ENCODE data around the gene MBNL2. TPM values are rescaled to one million over a fixed set of nuclear protein-coding genes. Genes with fewer than 3 reads are reported as not detected.
"Not testable (repeated sequence)": the region's sequence is repeated elsewhere in the genome, so short reads cannot be mapped to it uniquely, and the experiment has no call there.

Gene MBNL2, protein sequence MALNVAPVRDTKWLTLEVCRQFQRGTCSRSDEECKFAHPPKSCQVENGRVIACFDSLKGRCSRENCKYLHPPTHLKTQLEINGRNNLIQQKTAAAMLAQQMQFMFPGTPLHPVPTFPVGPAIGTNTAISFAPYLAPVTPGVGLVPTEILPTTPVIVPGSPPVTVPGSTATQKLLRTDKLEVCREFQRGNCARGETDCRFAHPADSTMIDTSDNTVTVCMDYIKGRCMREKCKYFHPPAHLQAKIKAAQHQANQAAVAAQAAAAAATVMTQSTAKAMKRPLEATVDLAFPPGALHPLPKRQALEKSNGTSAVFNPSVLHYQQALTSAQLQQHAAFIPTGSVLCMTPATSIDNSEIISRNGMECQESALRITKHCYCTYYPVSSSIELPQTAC
- total RNA-seq (2014; rRNA removed; shearing (Covaris generic)): 30.4 and 33.2 TPM in 2 replicates

DNA sequence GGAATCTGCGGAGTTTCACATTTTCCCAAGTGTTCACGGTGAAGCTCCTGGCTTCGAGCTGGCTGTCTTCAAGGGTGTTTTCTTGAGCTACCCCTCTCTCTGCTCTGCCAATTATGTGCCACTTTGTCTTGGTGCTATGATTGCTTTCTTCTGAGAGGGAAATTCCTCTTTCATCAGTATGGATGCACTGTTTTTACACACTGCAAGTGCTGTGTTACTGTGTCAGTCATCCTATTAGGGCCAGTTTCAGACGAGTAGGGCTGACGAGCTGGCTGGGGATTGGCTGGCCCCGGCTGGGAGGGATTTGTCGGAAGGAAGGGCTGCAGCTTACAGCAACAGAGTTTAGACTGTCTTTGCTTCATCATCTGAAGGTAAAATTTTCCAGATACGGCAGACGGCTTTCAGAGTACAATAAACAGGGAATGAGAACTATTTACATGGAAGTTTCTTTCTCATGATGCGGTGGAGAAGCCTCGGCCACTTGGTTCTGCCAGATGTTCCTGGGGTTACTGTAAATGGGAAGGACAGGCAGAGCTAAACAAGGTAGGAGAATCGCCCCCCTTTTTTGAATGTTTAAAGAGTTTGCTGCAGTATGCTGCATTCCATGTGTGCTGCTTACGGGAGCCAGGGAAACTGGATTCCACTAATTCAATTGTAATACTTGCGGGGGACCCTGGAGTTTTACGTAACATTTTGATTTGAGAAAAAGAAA is at the start of gene MBNL2:
Gene MBNL2 (plus strand): TSS at position 345 of the 712 bp plus-strand sequence. CDS start 53,903 bp downstream, outside the sequence.
- peak; percentile 92 for DNase-seq (ENCODE audit: low read depth)

DNA sequence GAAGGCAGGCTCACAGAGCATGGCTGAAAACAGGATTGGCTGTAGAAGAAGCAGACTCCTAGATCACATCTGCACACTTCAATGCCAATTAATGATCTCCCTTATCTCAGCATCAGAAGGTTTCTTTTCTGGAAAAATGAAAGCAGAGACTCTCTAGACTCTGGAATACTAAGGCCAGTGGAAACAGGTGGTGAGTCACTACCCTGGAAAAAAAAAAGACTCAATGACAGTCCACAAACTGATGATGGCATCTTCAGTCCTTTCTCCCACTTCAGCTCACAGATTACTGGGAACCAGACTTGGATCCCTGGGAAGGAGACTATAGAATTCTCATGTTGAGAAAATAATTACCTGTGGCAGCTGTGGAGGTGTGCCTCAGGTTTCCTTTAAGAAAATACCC is 47.5 kb upstream of the MBNL2 start:
- DNase-seq (ENCODE audit: low read depth): no peak

DNA sequence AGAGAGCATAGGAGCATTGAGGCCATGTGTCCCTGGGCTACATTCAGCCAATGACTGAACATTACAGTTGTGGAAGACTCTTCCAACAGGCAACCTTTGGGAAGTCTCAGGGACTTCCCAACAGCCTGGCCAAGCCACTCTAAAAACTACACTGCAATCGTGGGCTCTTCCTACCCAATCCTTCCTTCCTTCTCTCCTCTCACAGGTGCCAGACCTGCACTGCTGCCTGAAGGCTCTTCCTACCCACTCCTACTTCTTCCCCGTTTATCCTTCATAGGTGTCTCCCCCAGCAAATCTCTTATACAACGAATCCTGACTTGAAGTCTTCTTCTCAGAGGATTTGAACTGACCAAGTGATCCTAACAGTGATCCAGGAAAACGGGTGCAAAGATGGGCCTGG is 47.1 kb upstream of the MBNL2 start:
- DNase-seq (ENCODE audit: low read depth): no peak

DNA sequence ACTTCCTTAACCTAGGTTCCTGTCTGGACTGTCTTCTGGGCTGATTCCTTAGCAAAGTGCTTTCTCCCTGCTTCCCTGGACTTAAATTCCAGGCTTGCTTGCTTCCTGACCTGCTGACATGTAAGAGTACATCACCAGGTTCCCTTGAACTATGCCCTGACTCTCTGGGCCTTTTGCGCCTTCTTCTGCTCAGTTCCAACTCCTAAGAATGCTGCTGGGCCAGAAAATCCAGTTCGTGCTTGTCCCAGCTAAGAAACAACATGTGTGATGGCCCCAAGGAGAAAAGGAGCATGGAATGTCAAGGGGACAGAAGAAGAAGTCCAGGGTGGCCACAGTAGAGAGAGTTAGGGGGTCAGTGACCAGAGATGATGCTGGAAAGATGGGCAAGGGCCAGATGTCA is 42.6 kb upstream of the MBNL2 start:
- DNase-seq (ENCODE audit: low read depth): no peak

DNA sequence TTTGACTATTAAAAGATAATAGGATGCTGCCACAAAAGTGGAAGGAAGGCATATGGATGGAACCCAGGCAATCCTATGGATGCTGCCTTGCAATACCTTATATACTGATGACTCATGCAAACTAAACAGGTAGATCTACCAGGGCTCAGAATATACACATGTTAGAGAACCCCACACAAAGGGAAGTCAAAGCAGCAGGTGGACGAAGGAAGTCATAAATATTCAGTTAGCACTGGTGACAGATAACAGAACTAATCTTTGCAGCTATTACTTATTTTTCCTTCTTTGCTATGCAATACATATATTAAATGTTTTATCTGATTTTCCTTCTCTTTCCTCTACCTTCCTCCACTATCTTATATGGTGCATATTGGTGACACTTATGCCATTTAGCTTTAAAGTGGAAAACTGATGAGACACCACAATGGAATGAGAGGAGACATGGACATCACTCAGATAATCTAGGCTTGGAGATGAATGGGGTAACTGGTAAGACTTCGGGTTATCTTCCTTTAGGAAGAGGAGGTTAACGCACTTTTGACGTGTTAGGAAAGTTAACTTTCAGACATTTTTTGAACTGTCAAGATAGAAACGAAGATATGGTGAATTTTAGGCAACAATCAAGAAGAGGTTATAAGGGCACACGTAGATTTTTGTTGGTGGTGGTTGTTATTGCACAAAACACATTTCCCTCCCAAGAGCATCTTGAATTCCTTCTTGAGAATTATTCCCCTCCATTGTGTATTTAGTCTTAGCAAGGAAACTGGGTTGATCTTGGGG is 39.8 kb upstream of the MBNL2 start:
- no peak for DNase-seq (ENCODE audit: low read depth)

DNA sequence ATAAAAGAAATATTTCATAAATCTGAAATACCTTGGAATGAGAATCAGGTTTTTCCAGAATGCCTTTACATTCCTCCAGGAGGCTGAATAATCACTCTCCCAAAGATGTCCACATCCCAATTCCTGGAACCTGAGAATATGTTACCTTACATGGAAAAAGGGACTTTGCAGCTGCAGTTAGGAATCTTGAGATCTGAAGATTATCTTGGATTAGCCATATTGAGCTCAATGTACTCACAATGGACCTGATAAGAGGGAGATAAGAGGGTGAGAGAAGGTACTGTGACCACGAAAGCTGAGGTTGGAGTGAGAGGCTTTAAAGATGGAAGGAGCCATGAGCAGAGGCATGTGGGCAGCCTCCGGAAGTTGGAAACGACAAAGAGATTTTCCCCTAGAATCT is 36.8 kb upstream of the MBNL2 start:
- no peak for DNase-seq (ENCODE audit: low read depth)

DNA sequence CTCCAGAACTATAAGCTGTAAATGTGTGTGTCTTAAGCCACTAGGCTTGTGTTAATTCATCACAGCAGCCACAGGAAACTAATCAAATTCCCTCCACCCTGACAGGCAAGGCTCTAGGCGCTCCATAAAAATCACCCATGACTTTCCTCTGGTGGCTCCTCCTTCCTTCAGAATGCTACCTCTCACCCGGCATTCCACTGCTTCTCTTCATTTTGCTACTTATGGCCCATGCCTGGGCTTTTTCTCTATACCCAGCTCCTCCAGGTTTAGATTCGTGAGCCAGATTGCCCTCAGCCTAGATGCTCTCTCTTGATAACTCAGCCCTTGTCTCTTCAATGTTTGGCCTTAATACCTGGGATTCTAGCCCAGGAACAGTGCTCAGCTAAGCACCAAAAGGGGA is 36.4 kb upstream of the MBNL2 start:
- no peak for DNase-seq (ENCODE audit: low read depth)

DNA sequence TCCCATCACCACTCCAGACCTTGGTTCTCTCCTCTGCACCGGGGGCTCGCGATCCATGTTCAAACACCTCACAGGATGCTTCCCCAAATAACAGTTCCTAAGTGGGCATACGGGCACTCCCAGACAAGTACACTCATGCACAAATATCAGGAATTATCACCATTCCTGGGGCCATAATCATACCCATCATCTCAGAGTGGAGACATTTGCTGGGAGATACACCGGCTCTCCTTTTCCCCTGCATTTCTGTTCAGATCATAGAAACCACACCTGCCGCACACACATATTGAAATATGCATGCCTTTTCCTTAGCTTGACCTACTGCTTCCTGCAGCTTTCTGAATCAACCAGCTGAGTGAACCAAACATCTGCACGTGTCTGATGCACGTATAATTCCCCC is 33.9 kb upstream of the MBNL2 start:
- no peak for DNase-seq (ENCODE audit: low read depth)

DNA sequence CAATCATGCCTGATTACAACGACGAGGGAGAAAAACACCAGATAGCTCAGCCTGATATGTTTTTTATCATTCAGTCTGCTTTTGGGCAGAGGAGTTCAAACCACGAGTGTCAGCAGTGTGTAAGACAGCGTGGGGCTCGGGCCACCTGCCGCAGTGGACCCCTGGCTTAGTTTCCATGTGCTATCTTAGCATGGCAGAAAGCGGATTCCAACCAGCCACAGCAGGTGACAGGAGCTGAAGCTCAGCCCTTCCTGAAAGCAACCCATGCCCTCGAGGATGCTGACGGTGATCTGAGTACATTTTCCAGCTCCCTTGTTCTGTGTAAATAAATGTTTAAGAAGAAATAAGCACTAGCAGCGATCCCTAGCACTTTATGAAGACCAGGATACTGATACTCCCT is 32.2 kb upstream of the MBNL2 start:
- no peak for DNase-seq (ENCODE audit: low read depth)

DNA sequence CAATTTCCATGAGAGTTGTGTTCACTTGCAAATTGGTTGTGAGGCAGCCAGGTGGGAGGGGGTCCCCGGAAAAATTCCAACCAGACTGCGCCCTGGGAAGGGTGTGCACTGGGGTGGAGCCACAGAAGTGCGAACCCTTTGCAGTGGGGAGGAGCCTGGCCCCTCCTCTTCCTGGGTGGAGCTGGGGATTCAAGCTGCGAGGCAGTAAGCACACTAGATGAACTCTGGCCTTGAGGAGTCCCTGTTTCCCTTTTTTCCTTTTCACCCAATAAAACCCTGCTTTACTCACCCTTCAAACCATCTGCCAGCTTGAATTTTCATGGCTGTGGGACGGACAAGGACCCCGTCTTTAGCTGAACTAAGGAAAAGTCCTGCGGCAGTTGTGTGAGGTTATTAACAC is 31.0 kb upstream of the MBNL2 start:
- no peak for DNase-seq (ENCODE audit: low read depth)

DNA sequence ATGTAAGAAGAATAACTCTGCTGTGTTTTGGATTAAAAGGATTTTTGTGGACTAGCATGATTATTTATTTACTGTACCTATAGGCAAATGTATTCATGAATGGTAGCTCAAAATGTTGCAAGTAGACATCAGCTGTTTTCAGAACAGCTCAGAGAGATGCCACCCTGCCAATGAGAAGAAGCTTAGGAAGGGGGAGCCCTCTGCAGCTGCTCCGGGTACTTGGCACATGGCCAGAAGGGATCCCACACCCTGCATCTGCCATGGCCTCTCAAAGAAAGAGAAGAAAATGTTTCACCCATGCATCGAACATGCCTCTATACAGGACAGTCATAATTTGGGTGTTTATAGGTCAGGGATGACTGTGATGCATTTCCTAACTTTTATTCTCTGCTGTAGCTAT is 30.5 kb upstream of the MBNL2 start:
- no peak for DNase-seq (ENCODE audit: low read depth)

DNA sequence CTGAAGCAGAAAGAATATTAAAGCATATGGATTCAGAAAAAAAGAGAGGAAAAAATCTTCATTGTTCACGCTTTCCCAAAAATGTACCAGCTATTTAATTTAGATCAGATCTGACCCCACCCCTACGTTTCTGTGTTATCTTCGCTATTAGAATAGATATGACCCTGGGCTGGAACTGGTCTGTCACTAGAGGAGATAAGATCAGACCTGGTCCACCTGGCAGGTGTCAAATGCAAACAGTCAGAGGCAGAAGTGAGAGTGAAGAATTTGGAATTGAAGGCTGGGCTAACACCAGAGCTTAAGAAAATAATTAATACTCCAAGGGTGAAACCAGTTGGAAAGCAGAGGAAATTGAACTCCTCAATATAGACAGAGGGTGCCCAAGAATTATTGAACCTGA is 30.0 kb upstream of the MBNL2 start:
- DNase-seq (ENCODE audit: low read depth): no peak

DNA sequence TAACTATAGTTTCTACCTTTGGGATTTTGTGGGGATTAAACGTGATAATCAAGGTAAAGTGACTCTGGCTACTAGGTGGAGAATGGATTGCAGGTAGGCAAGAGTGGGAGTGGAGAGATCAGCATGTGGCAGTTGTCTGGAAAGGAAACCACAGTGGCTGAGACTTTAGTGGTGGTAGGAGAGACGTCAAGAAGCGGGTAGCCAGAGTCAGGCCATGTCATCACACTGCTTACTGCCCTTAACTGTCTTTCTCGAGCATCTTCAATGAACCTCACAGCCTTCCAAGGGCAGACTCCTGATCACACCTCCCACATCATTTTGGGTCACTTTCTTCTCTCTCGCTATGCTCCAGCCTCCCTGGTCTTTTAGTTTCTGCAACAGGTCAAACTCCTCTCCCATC is 28.6 kb upstream of the MBNL2 start:
- no peak for DNase-seq (ENCODE audit: low read depth)

DNA sequence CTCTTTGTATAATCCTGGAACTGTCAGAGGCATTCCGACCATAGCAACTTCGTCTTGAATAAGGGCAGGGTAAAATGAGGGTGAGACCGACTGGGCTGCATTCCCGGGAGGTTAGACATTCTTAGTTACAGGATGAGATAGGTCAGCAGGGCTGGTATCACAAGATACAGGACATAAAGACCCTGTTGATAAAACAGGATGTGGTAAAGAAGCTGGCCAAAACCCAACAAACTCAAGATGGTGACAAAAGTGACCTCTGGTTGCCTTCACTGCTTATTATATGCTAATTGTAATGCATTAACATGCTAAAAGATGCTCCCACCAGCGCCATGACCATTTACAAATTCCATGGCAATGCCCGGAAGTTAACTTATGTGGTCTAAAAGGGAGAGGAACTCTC is 27.7 kb upstream of the MBNL2 start:
- peak; percentile 56 for DNase-seq (ENCODE audit: low read depth)

DNA sequence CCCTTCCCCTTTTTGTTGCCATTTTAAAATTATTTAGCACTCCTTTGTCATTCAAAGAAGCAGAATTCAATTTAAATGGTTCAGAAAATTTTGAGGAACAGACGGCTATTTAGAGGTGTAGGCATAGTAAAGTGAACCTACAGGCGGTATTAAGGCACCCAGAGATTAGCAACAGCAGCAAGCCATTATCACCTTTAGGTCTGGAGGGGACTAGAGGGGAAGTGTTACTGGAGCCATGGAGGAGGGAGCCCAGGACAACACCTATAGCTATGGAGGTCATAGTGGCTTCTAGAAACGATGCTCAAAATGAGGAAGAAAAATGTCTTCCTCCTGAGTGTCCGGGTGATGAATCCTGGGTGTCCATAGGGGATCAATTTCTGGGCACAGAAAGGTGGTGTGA is 25.8 kb upstream of the MBNL2 start:
- no peak for DNase-seq (ENCODE audit: low read depth)

DNA sequence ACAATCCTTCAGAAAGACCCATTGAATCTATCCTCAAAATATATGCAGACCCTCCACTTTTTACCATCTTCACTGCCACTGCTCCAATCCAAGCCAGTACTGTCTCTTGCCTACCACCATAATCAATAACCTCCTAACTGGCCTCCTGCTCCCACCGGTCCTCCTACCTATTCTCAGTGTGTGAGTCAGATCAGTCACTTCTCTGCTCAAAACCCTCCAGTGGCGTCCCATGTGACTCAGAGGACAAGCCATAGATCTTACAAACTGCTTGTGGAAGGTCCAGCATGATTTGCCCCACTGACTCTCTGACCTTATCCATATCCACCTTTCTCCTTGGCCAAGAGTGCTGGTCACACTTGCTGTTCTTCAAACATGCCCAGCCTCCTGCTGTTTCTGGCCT is 23.4 kb upstream of the MBNL2 start:
- DNase-seq (ENCODE audit: low read depth): no peak

DNA sequence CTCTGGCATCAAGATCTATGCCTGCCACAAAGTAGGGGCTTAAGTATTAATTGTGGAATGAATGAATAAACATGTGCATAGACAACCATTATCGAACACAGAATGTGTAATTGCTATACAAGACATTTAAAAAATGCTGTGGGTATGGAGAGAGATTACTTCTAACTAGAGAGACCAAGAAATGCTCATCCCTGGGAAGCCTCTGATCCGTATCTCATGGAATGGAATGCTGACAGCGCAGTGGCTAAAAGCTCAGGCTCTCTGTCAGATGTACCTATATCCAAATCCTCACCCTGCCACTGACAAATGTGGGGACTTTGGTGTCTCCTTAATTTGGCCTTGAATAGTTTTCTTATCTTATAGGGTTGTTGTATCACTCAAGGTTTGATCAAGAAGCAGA is 22.7 kb upstream of the MBNL2 start:
- DNase-seq (ENCODE audit: low read depth): no peak

DNA sequence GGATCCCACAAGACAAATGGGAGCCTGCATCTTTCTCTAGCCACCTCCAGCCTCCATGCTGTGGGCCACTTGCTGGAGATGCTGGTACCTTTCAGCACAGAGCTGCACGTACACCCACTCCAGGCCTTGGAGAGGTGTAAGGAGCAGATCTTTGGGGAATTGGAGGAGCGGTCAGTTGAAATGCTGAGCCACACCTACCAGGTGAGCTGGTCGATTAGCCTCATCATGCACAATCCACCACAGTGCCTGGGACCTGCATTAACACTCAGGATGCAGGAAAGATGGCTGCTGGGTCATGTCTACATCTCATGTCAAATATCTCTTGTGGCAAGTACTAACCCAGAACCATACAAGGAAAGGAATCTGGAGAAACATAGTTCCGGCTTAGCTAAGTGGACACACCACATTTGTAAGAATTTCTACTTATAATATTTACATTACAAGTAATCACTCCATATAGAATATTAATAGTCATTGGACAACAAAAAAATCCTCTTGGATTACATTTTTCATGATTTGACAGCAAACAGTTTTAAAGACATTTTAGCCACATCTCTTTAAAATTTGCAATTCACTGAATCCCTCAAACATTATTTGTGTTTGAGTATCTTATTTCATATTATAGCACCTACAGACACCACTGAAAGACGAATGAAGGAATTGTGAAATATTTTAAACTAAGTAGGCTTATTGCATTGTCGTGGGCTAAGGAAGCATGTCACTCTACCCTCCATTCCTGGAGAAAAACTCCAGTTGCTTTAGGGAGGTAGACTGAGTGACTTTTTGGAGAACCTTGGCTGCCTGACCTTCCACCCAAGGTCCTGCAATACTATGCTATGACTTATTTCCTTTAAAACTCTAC is 21.8 kb upstream of the MBNL2 start:
- no peak for DNase-seq (ENCODE audit: low read depth)

DNA sequence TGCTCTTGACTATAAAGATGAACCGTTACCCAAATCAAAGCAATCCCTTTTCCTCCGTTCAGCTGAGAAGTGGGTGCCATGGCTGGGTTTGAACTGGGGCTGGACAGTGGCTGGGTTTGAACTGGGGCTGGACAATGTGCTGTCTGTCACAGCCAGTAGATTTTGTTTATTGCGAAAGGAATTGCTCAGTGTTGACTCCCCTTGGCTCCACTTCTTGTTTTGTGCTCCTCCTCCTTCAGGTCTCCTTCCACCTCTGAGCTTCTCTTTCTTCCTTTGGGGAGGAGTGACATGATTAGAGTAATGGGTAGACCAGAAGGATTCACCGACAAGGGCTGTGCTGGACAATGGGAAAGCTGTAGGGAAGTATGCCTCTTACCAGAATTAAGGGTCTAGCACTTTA is 19.4 kb upstream of the MBNL2 start:
- no peak for DNase-seq (ENCODE audit: low read depth)

DNA sequence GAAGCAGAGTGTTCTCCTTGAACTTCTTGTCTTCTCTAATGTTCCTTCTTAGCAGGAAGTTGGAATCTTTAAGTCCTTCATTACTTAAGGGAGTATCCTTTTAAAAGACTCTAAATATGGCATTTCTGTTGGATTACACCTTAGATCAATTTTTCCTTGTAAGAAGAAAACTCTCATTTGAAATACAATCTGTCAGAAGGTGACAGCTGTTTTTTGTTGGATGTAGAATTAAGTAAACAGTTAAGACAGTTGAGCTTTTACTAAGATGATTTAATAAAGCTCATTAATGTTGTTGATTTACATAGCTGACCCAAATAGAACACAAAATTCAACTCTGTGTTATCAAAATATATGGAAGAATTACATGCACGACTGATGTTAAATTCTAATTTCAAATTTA is 16.7 kb upstream of the MBNL2 start:
- DNase-seq (ENCODE audit: low read depth): no peak

DNA sequence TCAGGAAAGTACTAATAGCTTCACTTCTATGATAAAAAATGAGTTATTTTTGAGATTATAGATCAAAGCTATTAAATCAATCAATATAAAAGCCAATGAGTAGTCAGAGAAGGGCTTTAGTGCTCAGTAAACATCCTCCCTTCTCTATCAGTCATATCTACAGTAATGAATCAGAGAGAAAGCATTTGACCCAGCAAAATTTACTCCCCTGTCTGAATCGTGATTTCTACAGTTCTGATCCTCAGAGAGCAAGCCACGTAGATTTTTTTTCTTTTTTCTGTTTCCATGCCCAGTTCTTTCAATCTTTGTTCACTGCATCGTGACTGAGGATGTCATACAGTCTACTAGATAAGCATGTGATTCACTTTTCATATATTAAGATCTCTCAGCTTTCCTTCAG is 16.2 kb upstream of the MBNL2 start:
- DNase-seq (ENCODE audit: low read depth): no peak

DNA sequence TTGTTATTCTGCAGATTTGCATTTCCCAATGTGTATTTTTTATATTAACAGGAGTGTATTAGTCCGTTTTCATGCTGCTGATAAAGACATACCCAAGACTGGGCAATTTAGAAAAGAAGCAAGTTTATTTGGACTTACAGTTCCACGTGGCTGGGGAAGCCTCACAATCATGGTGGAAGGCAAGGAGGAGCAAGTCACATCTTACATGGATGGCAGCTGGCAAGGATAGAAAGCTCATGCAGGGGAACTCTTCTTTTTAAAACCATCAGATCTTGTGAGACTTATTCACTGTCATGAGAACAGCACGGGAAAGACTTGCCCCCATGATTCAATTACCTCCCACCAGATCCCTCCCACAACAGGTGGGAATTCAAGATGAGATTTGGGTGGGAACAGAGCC is 14.9 kb upstream of the MBNL2 start:
- not testable (repeated sequence) for DNase-seq (ENCODE audit: low read depth)

All from Daoy (cell line).